Activated naive CD4-positive, alpha-beta T cell treated with anti-CD3 and anti-CD28 coated beads, Interleukin-2, amount 50 U/mL, for 72 hours (primary cell): ENCODE results near the gene DPH7. TPM values are rescaled to one million over a fixed set of nuclear protein-coding genes. Genes with fewer than 3 reads are reported as not detected.

Experiments
- total RNA-seq, 2 donors: library from RNA; stranded (reverse); gene quantifications; one replicate each; pipeline ENCODE4 v1.2.3, GENCODE V29; 2022

The DPH7 gene
- total RNA-seq, 2 donors from 2014 or later, result 30.1 to 64.7 TPM

Other genes starting within 250 kb of the DPH7 start
- gene EXD3, start 155.8 kb downstream of the DPH7 start, total RNA-seq, result 10 to 100 TPM in 1 of 2 donors, 1 to 10 TPM in 1; 7.9 to 14.8 TPM
- 1 to 10 TPM in 1 of 2 donors, not detected in 1; 1.5 TPM for gene NOXA1, start 155.5 kb downstream of the DPH7 start, total RNA-seq
- gene ENTPD8, start 137.6 kb downstream of the DPH7 start, total RNA-seq, result not detected
- gene NSMF, start 119.6 kb downstream of the DPH7 start, total RNA-seq, result 10 to 100 TPM; 12.0 to 61.3 TPM
- gene PNPLA7, start 28.5 kb downstream of the DPH7 start, total RNA-seq, result 1 to 10 TPM; 3.7 to 4.4 TPM
- 10 to 100 TPM; 21.2 to 31.6 TPM for gene MRPL41, start 27.0 kb downstream of the DPH7 start, total RNA-seq
- gene ZMYND19, start 11.6 kb upstream of the DPH7 start, total RNA-seq, result 10 to 100 TPM; 32.9 to 63.5 TPM
- gene ARRDC1, start 26.8 kb upstream of the DPH7 start, total RNA-seq, result 10 to 100 TPM; 34.4 to 40.9 TPM
- gene EHMT1, start 40.1 kb upstream of the DPH7 start, total RNA-seq, result 10 to 100 TPM; 80.4 to 85.0 TPM